ENCODE data around the gene TNXB.
"Not testable (repeated sequence)": the region's sequence is repeated elsewhere in the genome, so short reads cannot be mapped to it uniquely, and the experiment has no call there.

GRCh38 chr6:32012941-32013617 lies 96.1 kb downstream of the TNXB start:
- TF ChIP-seq CTCF, POLR2A (IDR thresholded peaks at IDR 0.05): not testable (repeated sequence)
